Islet precursor cell (in vitro differentiated cells): Measurements from ENCODE around the gene SPAG16.

Experiments used
- DNase-seq: peaks from one replicate; pipeline ENCODE4 v3.0.0-alpha.2; 2018

Gene SPAG16

DNA sequence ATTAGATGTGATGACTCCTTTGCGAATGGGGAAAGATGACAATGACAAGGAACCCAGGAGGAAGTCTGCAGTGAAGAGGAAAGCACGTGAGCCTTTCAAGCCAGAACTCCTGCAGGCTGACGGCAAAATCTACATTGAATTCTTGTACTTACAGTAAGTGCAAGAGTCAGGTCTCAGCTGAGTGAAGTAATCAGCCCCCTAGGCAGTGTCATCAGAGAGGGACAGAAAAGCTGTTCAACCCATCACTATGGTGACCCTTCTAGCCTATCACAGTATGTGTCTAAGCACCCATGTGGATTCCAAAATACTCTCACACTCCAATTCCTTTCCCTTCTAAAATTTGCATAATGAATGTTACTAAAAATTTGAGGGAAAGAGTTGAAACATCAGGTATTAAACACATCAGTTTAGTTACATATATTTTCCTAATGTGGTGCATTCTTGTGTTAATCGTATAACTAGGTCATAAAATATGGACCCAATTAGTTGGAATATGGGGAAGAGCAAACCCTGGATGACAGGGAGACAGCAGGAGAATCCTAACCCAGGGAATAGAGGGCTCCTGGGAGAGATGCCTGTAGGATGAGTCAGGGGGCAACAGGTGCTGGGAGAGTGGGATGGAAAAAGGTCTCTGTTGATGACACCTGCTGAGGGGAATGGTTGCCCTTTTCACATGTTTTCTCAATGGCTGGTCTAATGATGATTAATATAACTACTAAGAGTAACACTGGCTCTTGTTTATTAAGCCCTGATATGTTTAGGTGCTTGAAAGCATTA lies 1166.0 kb downstream of the SPAG16 start:
- no peak for DNase-seq

DNA sequence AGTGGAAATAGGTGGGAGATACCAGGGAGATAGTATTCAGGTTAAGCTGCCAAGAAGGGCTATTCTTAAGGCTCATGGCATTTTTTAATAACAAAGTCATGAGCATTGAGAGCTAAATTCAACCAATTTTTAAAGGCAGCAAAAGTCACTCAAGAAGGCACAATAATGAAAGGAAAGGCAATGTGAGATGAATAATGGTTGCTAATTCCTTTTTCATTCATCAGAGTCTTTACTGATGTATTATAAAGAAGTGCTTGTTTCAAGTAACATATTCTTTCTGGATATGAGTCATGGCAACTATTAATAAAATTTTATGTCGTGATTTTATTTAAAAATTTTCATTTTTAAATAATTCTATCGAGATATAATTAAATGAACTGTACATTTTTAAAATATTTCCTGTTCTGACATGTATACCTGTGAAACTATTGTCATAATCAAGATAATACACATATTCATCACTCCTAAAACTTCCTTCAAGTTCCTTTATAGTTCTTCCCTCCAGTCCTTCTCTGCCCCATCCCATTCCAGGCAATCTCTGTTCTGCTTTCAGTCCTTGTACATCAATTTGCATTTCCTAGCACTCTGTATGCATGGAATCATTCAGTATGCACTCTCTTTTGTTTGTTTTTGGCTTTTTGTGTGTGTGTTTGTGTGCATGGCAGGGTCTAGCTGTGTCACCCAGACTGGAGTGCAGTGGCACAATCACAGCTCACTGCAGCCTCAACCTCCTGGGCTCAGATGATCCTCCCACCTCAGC lies 1167.4 kb downstream of the SPAG16 start:
- DNase-seq = no peak
